ENCODE results near the gene NSD2.

GRCh38 chr4:1979477-1980196 lies 108.4 kb downstream of the NSD2 start:
- TF ChIP-seq POLR2A (IDR thresholded peaks at IDR 0.05) (no peak), CTCF (IDR thresholded peaks at IDR 0.05) (no peak)
